ENCODE results near the gene THAP12. TPM values are rescaled to one million over a fixed set of nuclear protein-coding genes. Genes with fewer than 3 reads are reported as not detected.

THAP12 gene
- total and polyA plus RNA-seq, 2 donors (not counting 1 experiment from before 2014, with no cell fraction given), result 16.8 to 55.6 TPM

DNA sequence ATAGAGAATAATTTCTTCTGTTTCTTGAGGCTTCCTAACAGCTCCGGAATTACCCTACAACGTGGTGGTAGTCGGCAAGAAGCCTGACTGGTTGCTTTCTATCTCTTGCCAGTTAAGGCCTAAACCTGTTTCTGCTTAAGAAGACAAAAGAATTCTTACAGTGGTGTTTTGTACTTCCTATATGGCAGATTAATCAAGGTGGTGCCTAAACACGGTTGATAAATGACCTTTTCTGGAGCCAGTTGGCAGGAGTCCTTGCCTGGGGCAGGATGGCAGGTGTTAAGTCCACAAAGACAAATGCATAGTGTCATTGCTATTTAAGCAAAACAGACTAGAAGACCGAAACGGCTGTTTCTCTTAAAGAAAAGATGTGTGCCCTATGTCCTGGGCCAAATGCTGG is 10.1 kb upstream of the THAP12 start:
- Histone ChIP-seq H3K36me3 (replicated peaks in 1 of 2; ENCODE audit: control extremely low read depth in 1 of 2, control insufficient read depth in 1 of 2, extremely low read depth in 1 of 2, insufficient read depth in 2 of 2, low read length in 1 of 2) (no peaks in the 10 kb centered on the region), H3K79me2 (ENCODE audit: control insufficient read depth, insufficient read depth, low read length) (peaks cover 5% of the 10 kb centered on the region), H2AFZ (ENCODE audit: insufficient read depth, low read depth, low read length, poor library complexity, severe bottlenecking) (no peak overlapping the region), H3K4me1 (ENCODE audit: control insufficient read depth in 2 of 2, insufficient read depth in 2 of 2, low read length in 2 of 2) (no peaks in the 10 kb centered on the region), H3K9ac (ENCODE audit: low read length) (no peak overlapping the region), H3K4me3 (ENCODE audit: control extremely low read depth in 1 of 5, extremely low read depth in 1 of 5, insufficient read depth in 1 of 5, low read depth in 2 of 5, low read length in 4 of 5) (no peak overlapping the region), H3K27ac (ENCODE audit: low read length in 2 of 2) (no peak overlapping the region), H3K9me3 (ENCODE audit: control extremely low read depth in 1 of 3, control insufficient read depth in 2 of 3, insufficient read depth in 1 of 3, low read length in 2 of 3) (no peaks in the 10 kb centered on the region), H3K27me3 (replicated peaks in 1 of 4; ENCODE audit: control extremely low read depth in 1 of 4, control insufficient read depth in 3 of 4, insufficient read depth in 4 of 4, low read length in 3 of 4) (no peaks in the 10 kb centered on the region), H4K20me1 (ENCODE audit: control insufficient read depth, insufficient read depth, low read length, poor library complexity, severe bottlenecking) (no peaks in the 10 kb centered on the region), H3K4me2 (replicated peaks; ENCODE audit: low read depth, low read length, poor library complexity, severe bottlenecking) (no peak overlapping the region)
- intact Hi-C loops (cut with micrococcal nuclease), result no loop called here
- TF ChIP-seq EZH2 (IDR thresholded peaks at IDR 0.05; ENCODE audit: borderline replicate concordance, insufficient read depth, low read depth, low read length, poor library complexity, severe bottlenecking), result no peak
- TF ChIP-seq, protein P1, sequence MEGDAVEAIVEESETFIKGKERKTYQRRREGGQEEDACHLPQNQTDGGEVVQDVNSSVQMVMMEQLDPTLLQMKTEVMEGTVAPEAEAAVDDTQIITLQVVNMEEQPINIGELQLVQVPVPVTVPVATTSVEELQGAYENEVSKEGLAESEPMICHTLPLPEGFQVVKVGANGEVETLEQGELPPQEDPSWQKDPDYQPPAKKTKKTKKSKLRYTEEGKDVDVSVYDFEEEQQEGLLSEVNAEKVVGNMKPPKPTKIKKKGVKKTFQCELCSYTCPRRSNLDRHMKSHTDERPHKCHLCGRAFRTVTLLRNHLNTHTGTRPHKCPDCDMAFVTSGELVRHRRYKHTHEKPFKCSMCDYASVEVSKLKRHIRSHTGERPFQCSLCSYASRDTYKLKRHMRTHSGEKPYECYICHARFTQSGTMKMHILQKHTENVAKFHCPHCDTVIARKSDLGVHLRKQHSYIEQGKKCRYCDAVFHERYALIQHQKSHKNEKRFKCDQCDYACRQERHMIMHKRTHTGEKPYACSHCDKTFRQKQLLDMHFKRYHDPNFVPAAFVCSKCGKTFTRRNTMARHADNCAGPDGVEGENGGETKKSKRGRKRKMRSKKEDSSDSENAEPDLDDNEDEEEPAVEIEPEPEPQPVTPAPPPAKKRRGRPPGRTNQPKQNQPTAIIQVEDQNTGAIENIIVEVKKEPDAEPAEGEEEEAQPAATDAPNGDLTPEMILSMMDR (IDR thresholded peaks at IDR 0.05), result no peak
- WGBS (ENCODE audit: insufficient coverage), result 34% methylated on average over 6 of the region's 6 CpGs
- Mint-ChIP-seq H3K27me3 (no peaks in the 10 kb centered on the region), H3K27ac (no peak overlapping the region), H3K4me3 (no peak overlapping the region), H3K4me1 (peaks cover 8% of the 10 kb centered on the region), H3K9me3 (ENCODE audit: insufficient read depth) (no peaks in the 10 kb centered on the region)
- ChIA-PET POLR2A (no interaction called here), CTCF (no interaction called here)
- no peak for DNase-seq
- ATAC-seq (ENCODE audit: low read depth), result no peak

DNA sequence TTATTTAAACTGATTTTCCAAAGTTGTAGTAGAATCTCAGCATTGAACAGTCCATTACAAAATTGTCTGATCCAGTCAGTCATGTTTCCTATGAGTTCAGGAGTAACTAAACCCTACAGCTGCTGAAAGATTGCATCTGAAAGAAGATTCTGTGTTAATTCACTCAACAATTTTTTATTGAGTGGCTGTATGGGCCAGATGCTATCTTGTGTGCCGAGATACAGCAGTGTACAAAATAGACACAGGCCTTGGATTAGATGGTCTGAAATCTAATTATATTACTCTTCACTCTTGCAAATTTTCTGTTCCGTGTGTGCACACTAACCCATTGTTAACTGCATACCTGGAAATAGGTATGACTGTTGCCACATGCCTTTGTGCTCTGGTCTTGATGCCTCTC is 7.5 kb upstream of the THAP12 start:
- peaks cover 0 to 2% of the 10 kb centered on the region in 2 experiments for H3K36me3 ChIP-seq (replicated peaks in 1 of 2; ENCODE audit: control extremely low read depth in 1 of 2, control insufficient read depth in 1 of 2, extremely low read depth in 1 of 2, insufficient read depth in 2 of 2, low read length in 1 of 2)
- ChIA-PET CTCF (no interaction called here), POLR2A (no interaction called here)
- TF ChIP-seq EZH2 (IDR thresholded peaks at IDR 0.05; ENCODE audit: borderline replicate concordance, insufficient read depth, low read depth, low read length, poor library complexity, severe bottlenecking), result no peak
- TF ChIP-seq, protein P1 (IDR thresholded peaks at IDR 0.05), result no peak
- H3K9me3 ChIP-seq (ENCODE audit: control extremely low read depth in 1 of 3, control insufficient read depth in 2 of 3, insufficient read depth in 1 of 3, low read length in 2 of 3), result no peaks in the 10 kb centered on the region
- H3K27ac ChIP-seq (ENCODE audit: low read length in 2 of 2), result no peak overlapping the region
- DNase-seq (no peak), ATAC-seq (ENCODE audit: low read depth) (no peak)
- H3K79me2 ChIP-seq (ENCODE audit: control insufficient read depth, insufficient read depth, low read length), result peaks cover 12% of the 10 kb centered on the region
- no peaks in the 10 kb centered on the region for H4K20me1 ChIP-seq (ENCODE audit: control insufficient read depth, insufficient read depth, low read length, poor library complexity, severe bottlenecking)
- Mint-ChIP-seq H3K4me1 (peaks cover 23% of the 10 kb centered on the region), H3K4me3 (no peak overlapping the region), H3K27ac (no peak overlapping the region), H3K27me3 (no peaks in the 10 kb centered on the region), H3K9me3 (ENCODE audit: insufficient read depth) (no peaks in the 10 kb centered on the region)
- H3K4me3 ChIP-seq (ENCODE audit: control extremely low read depth in 1 of 5, extremely low read depth in 1 of 5, insufficient read depth in 1 of 5, low read depth in 2 of 5, low read length in 4 of 5), result no peak overlapping the region
- no peak overlapping the region for H3K4me2 ChIP-seq (replicated peaks; ENCODE audit: low read depth, low read length, poor library complexity, severe bottlenecking)
- H3K27me3 ChIP-seq (replicated peaks in 1 of 4; ENCODE audit: control extremely low read depth in 1 of 4, control insufficient read depth in 3 of 4, insufficient read depth in 4 of 4, low read length in 3 of 4), result no peaks in the 10 kb centered on the region
- H3K9ac ChIP-seq (ENCODE audit: low read length), result no peak overlapping the region
- no CpG with 5 or more reads among the region's 2 CpGs for WGBS (ENCODE audit: insufficient coverage)
- H2AFZ ChIP-seq (ENCODE audit: insufficient read depth, low read depth, low read length, poor library complexity, severe bottlenecking), result no peak overlapping the region
- intact Hi-C loops (cut with micrococcal nuclease), result loop anchor here (10.0 kb wide), 1 partner anchor 476 kb away; the partner anchor contains the start of gene ACER3
- peaks cover 5% of the 10 kb centered on the region in 2 donors for H3K4me1 ChIP-seq (ENCODE audit: control insufficient read depth in 2 of 2, insufficient read depth in 2 of 2, low read length in 2 of 2)

All from B cell (primary cell).